K562 (cell line): ENCODE results near the gene BSCL2. TPM values are rescaled to one million over a fixed set of nuclear protein-coding genes. Genes with fewer than 3 reads are reported as not detected.
A peak's percentile ranks its signal among the peaks of the same experiment; 100 is the strongest.

ENCODE experiments used
- ATAC-seq: fragments of 200-7000 bp; cut with Tn5 transposase; 3 replicates; pipeline ENCODE4 v1.9.1; 2020; ENCODE audit warnings: moderate library complexity
- BruUV-seq: library from RNA; stranded (reverse); fragments of 400-500 nt; replicated peaks from 2 replicates; lab custom pipeline; 2021; lab: Mats Ljungman, UMichigan
- CTCF ChIA-PET: fragments of 300-600 bp; formaldehyde crosslinking; extraction: SDS; loops from one replicate; lab custom pipeline; 2021; ENCODE audit warnings: low intra/inter-chr PET ratio; lab: Yijun Ruan, JAX
- POLR2A ChIA-PET: fragments of 300-600, 350-650 bp; sonication (Branson Sonifier 250); formaldehyde crosslinking; extraction: SDS; loops from one replicate; lab custom pipeline; 2021; ENCODE audit warnings: antibody characterized with exemption, inconsistent platforms; lab: Yijun Ruan, JAX
- DNase-seq, 4 experiments: peaks; one replicate each; pipeline versions ENCODE4 v3.0.0 to v3.0.0-alpha.2; 2011 to 2018; ENCODE audit warnings: low spot score in 3 of 4, mixed read lengths in 3 of 4; ENCODE audit errors: extremely low read depth in 1 of 4
- FAIRE-seq: peaks from 2 replicates; lab custom pipeline; 2011; peaks lifted over from hg19 to GRCh38; lab: Jason Lieb, UNC
- H2AFZ ChIP-seq: 2 replicates; pipeline ENCODE4 v1.6.0; 2011; ENCODE audit warnings: low read depth, low read length, control low read depth, inconsistent platforms
- H3K27ac ChIP-seq: fragments of 200-600 bp; 3 replicates; pipeline ENCODE4 v1.8.0; 2011; ENCODE audit warnings: low read depth, mild to moderate bottlenecking, control low read depth, inconsistent platforms, low read length, moderate library complexity, mixed read lengths; ENCODE audit errors: extremely low read depth
- H3K27me3 ChIP-seq, 2 experiments: fragments of 300-600 bp in 1 of 2; 2 replicates in 1 of 2; 3 replicates in 1 of 2; pipeline versions ENCODE4 v1.6.0 to v1.8.0; 2011; ENCODE audit warnings: inconsistent platforms in 2 of 2, low read length in 2 of 2, mild to moderate bottlenecking in 1 of 2, mixed read lengths in 1 of 2, moderate library complexity in 1 of 2; ENCODE audit not compliant: control insufficient read depth in 2 of 2, insufficient read depth in 2 of 2
- H3K36me3 ChIP-seq: fragments of 300-600 bp; 3 replicates; pipeline ENCODE4 v1.8.0; 2011; ENCODE audit warnings: mild to moderate bottlenecking, low read length, inconsistent platforms; ENCODE audit not compliant: control insufficient read depth, insufficient read depth
- H3K4me1 ChIP-seq, 2 experiments: fragments of 200-600 bp in 1 of 2; replicated peaks in 1 of 2; 2 replicates in 1 of 2; 3 replicates in 1 of 2; pipeline versions ENCODE4 v1.5.1 to v1.8.0; 2011; ENCODE audit warnings: inconsistent platforms in 2 of 2, low read length in 2 of 2, mild to moderate bottlenecking in 1 of 2, mixed read lengths in 1 of 2, moderate library complexity in 1 of 2; ENCODE audit not compliant: control insufficient read depth in 2 of 2, insufficient read depth in 2 of 2
- H3K4me2 ChIP-seq: 2 replicates; pipeline ENCODE4 v1.6.1; 2011; ENCODE audit warnings: low read length, control low read depth, inconsistent platforms, mixed read lengths; ENCODE audit not compliant: insufficient read depth
- H3K4me3 ChIP-seq: fragments of 200-600 bp; sonication (generic), shearing (Covaris generic); 2 replicates; pipeline ENCODE4 v1.5.1; 2016; ENCODE audit warnings: control low read depth, inconsistent platforms
- H3K79me2 ChIP-seq: fragments of 200-600 bp; 3 replicates; pipeline ENCODE4 v1.8.0; 2011; ENCODE audit warnings: low read length, inconsistent platforms; ENCODE audit not compliant: control insufficient read depth, insufficient read depth
- H3K9ac ChIP-seq, 2 experiments: 2 replicates each; pipeline versions ENCODE4 v1.6.0 to v1.6.1; 2011; ENCODE audit warnings: low read depth in 2 of 2, low read length in 2 of 2, control low read depth in 1 of 2, inconsistent platforms in 1 of 2, mild to moderate bottlenecking in 1 of 2, mixed read lengths in 1 of 2; ENCODE audit not compliant: insufficient read depth in 1 of 2
- H3K9me1 ChIP-seq: one replicate; pipeline ENCODE4 v1.6.0; 2011; ENCODE audit warnings: inconsistent platforms, mild to moderate bottlenecking, low read length, moderate library complexity; ENCODE audit not compliant: control insufficient read depth, insufficient read depth
- H3K9me3 ChIP-seq: replicated peaks from 2 replicates; pipeline ENCODE4 v1.5.1; 2011; ENCODE audit warnings: low read depth, low read length, inconsistent platforms; ENCODE audit not compliant: control insufficient read depth, insufficient read depth
- H4K20me1 ChIP-seq: replicated peaks from 2 replicates; pipeline ENCODE4 v1.6.1; 2011; ENCODE audit warnings: low read length, inconsistent platforms, mixed read lengths; ENCODE audit not compliant: control insufficient read depth, insufficient read depth
- BCLAF1 ChIP-seq, 2 experiments: fragments of 450-650 bp in 1 of 2; IDR thresholded peaks; 2 replicates each; pipeline ENCODE4 v1.6.1; 2011 to 2017; ENCODE audit warnings: low read depth in 2 of 2, antibody characterized with exemption in 1 of 2, borderline replicate concordance in 1 of 2, low read length in 1 of 2, mild to moderate bottlenecking in 1 of 2, mixed read lengths in 1 of 2; ENCODE audit not compliant: control insufficient read depth in 1 of 2
- DPF2 ChIP-seq: fragments of 450-650 bp; IDR thresholded peaks from 2 replicates; pipeline ENCODE4 v1.6.1; 2016
- GTF2A2 ChIP-seq: IDR thresholded peaks from 2 replicates; pipeline ENCODE4 v1.6.1; 2016; ENCODE audit warnings: mild to moderate bottlenecking, missing genetic modification characterization, missing compliant biosample characterization
- NONO ChIP-seq, 2 experiments: fragments of 200-400 bp in 1 of 2; fragments of 450-650 bp in 1 of 2; formaldehyde crosslinking in 1 of 2; IDR thresholded peaks; 2 replicates each; pipeline ENCODE4 v1.6.1; 2017; ENCODE audit warnings: low read depth in 2 of 2, mild to moderate bottlenecking in 2 of 2, moderate library complexity in 2 of 2, low read length in 1 of 2
- POLR2B ChIP-seq: fragments of 450-650 bp; IDR thresholded peaks from 2 replicates; pipeline ENCODE4 v1.6.1; 2018; ENCODE audit warnings: low read depth; ENCODE audit not compliant: partially characterized antibody
- USF2 ChIP-seq: sonication (generic); formaldehyde crosslinking; IDR thresholded peaks from 2 replicates; pipeline ENCODE4 v1.5.0; 2020; ENCODE audit warnings: missing genetic modification reagents
- ZNF24 ChIP-seq: fragments of 450-650 bp; IDR thresholded peaks from 2 replicates; pipeline ENCODE4 v1.6.1; 2016
- ZNF445 ChIP-seq: fragments of 250-450 bp; sonication (Bioruptor Pico); IDR thresholded peaks from 2 replicates; pipeline ENCODE4 v1.4.0; 2020; ENCODE audit warnings: low read depth, mild to moderate bottlenecking, moderate library complexity
- ZNF778 ChIP-seq: fragments of 450-650 bp; formaldehyde crosslinking; IDR thresholded peaks from 2 replicates; pipeline ENCODE4 v1.4.0; 2020; ENCODE audit warnings: mild to moderate bottlenecking, moderate library complexity
- WGBS: fragments of 100-300 bp; shearing (Covaris generic); methylation state at CpG from one replicate; pipeline ENCODE4 v1.1.6; 2016; ENCODE audit warnings: low coverage, mixed read lengths; ENCODE audit not compliant: insufficient coverage; ENCODE audit errors: missing lambda C conversion rate; 5-methylcytosine and 5-hydroxymethylcytosine counted together
- in situ Hi-C: fragments of 300-500 bp; cut with MboI; formaldehyde crosslinking; loops from 4 replicates; pipeline ENCODE4 v1.15.0; 2018; ENCODE audit warnings: inconsistent platforms, mixed read lengths
- intact Hi-C: fragments of 100-400 bp; cut with micrococcal nuclease; formaldehyde crosslinking; loops from 2 replicates; pipeline ENCODE4 v1.14.2; 2022
- polyA plus RNA-seq, 8 experiments: library from polyadenylated mRNA; depleted of rRNA in 4 of 8; stranded (reverse) in 5 of 8; unstranded in 3 of 8; fragments of >200 nt; fragmentation: Nextera tagmentation in 2 of 8; fragmentation: Illumina TruSeq in 1 of 8; extraction: Ambion mirVana in 2 of 8; extraction: Trizol in 1 of 8; gene quantifications; 2 replicates each; pipeline versions ENCODE4 v1.2.1 to v1.2.3, GENCODE V29; 2011 to 2014; ENCODE audit warnings: inconsistent platforms in 1 of 8, missing spikeins in 1 of 8
- total RNA-seq, 7 experiments: library from RNA; depleted of rRNA in 6 of 7; stranded (reverse); fragments of >200 nt in 6 of 7; fragmentation: Illumina TruSeq in 2 of 7; extraction: Trizol in 2 of 7; gene quantifications; 2 replicates each; pipeline versions ENCODE4 v1.2.1 to v1.2.3, GENCODE V29; 2011 to 2021; ENCODE audit warnings: low replicate concordance in 1 of 7

The BSCL2 gene
- total and polyA plus RNA-seq, 9 of the 15 experiments (the other 6 are each of a cell fraction or from before 2014, with no cell fraction given): 18.9 to 51.7 (median 35.2) TPM

GRCh38 chr11:62712861-62713260 is 5.6 kb upstream of the BSCL2 start (continued):
- TF ChIP-seq BCLAF1 (IDR thresholded peaks at IDR 0.05; ENCODE audit: borderline replicate concordance in 1 of 2, control insufficient read depth in 1 of 2, low read depth in 2 of 2, low read length in 1 of 2) (no peak), ZNF24 (no peak), ZNF778 (no peak)
- TF ChIP-seq, all 486 proteins: peak for 0

- peaks cover 20% of the 10 kb centered on the region; the same call in 2 of the 3 replicates for H3K79me2 ChIP-seq
- peaks cover 4% of the 10 kb centered on the region; the same call in 1 of the 2 replicates for H4K20me1 ChIP-seq
- no TSS peak for BruUV-seq
- H3K27ac ChIP-seq: peak overlapping the region; percentile 14; the same call in 1 of the 3 replicates
- no peak overlapping the region for H2AFZ ChIP-seq
- intact Hi-C loops: no loop called here
- H3K9me3 ChIP-seq: no peaks in the 10 kb centered on the region
- no peak overlapping the region for H3K9ac ChIP-seq
- H3K36me3 ChIP-seq: peaks cover 94% of the 10 kb centered on the region
- POLR2A ChIA-PET: interaction anchor here (1.5 kb wide), 1 partner anchor 17 kb away, joined by 3 read pairs; no protein-coding TSS in a partner anchor
- H3K27me3 ChIP-seq: no peaks in the 10 kb centered on the region
- H3K4me2 ChIP-seq: no peak overlapping the region
- no peak overlapping the region for H3K4me3 ChIP-seq
- in situ Hi-C loops: no loop called here
- H3K4me1 ChIP-seq: peaks cover 24 to 30% of the 10 kb centered on the region in 2 experiments
- peaks cover under 1% of the 10 kb centered on the region for H3K9me1 ChIP-seq
- ATAC-seq (no peak), DNase-seq (no peak), FAIRE-seq (no peak)
- TF ChIP-seq GTF2A2 (tag): no peak
- TF ChIP-seq POLR2B: no peak
- TF ChIP-seq NONO (IDR thresholded peaks at IDR 0.05; ENCODE audit: low read depth in 2 of 2, low read length in 1 of 2): no peak
- no peak for TF ChIP-seq ZNF445
- TF ChIP-seq DPF2: no peak
- no peak for TF ChIP-seq USF2
- WGBS: 96% methylated on average over 6 of the region's 6 CpGs
- CTCF ChIA-PET: interaction anchor here (0.5 kb wide), 1 partner anchor 42 kb away, joined by 3 read pairs; no protein-coding TSS in a partner anchor
Observed at GRCh38 chr11:62712276-62712812, 5.1 kb upstream of the BSCL2 start.
